CD4-positive, alpha-beta T cell treated with Interleukin-21 for 1 hour (primary cell): Measurements from ENCODE around the gene GATAD2B.

ENCODE experiments used
- DNase-seq: peaks from one replicate; pipeline ENCODE4 v3.0.0-alpha.2; 2020

GATAD2B gene

DNA sequence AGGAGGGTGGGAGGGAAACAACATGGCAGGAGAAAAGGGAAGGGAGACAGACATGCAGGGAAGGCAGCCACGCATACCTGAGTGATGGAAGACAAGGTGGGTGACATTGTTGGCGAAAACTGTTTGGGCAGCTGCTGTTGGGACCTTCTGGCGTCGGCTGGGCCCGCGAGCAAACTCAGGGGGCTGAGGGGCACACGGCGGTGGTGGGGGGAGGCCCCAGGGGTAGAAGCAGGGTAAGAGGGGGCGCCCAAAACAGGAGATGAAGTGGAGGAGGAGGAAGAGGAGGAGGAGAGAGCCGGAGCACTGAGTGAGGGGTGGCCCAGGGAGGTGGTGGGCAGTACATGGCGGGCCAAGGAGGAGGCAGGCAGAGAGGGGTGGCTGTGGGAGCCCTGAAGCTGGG, 28.4 kb upstream of the GATAD2B start:
- DNase-seq = no peak

DNA sequence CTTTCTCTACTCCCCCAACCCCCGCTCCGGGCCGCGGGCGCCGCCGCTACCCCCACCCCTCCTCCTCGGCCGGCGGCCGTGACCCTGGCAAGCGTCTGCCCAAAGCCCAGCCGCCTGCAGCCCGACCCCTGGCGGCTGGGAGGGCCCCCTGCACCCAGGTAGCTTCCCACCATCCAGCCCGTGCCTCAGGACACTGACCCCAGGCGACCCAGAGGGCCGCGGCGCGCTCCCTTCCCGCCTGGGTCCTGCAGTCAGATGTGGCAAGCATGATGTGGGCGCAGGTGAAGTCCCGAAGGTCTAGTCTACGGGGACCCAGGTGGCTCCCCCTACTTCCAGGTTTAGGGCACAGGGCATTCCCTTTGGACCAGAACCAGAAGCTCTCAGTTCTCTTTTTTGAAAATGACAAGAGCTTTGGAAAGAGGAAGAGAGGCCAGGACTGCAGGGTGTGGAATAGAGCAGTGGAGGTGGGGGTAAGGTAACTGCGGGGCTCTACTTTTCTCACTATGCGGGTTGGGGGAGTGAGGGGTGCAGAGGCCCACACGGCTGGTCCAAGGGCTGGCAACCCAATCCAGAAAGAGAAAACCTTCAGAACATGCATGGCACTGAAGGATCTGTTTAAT, 24.0 kb upstream of the GATAD2B start, which contains the start of gene DENND4B:
DENND4B (minus strand) TSS at position 97 of the 620 bp plus-strand sequence. CDS start 2,344 bp downstream, outside the sequence.
- DNase-seq = peak; percentile 81

DNA sequence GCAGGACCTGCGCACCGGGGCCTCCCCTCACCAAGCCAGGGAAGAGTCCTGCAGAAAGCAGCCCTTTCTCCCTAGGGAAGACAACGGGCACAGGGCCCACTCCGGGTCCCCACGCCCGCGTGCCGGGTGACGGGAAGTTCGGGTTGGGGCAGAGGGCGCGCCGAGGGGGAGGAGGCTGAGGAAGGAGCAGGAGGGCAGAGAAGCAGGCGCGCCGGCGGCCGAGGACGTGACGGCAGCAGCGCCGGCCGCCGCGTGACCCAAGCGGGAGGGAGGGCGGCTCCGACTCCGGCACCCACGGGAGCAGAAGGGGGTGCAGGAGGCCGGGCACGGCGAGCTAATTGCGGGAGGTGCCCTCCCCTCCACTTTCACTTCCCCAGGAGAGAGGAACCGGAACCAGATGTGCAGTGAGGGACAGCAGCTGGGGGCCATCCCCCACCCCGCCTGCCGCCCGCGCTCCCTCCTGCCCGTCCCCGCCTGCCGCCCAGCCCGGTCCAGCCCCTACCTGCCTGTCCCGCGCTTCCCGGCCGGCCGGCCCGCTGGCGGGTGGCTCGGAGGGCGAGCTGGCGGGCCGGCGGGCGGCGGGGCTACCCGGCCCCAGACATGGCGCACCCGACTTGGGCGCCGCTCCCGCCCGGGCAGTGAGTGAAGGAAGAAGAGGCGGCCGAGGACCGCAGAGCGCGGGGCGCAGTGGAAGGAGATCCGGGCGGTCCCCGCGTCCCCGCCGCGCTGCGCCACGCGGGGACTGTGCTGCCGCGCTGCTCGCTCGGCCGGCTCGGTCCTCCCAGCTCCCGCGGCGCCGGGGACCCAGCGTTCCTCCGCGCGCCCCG, 23.2 kb upstream of the GATAD2B start:
- DNase-seq = peak; percentile 86

DNA sequence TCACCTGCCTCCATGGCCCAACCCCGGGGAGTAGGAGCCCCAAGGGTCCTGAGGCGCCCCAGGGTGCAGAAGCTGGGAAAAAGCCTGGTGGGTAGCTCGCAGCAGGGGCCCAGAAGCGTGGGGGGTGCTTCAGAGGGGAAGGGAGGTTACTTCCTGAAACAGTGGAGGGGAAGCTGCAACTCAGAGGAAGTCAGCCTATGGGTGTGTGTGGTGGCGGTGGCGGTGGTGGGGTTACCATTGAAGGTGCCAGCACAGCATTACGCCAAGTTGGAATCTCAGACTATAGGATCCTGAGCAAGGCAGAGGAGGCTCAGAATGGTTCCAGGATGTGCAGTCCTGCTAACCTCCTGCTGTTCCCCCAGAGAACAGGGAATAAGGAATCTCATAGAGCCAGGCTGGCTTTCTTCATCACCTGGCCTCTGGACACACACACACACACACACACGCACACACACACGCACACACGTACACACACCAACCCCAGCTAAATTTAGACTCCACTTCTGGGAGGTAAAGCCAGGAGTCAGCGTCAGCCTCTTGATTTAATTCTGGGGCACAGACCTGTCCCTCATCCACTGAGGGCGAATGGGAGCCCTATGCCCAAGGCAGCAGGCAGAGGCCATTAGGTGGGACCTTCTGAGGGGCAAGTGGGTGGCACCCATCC, 22.5 kb upstream of the GATAD2B start:
- DNase-seq = peak; percentile 88

DNA sequence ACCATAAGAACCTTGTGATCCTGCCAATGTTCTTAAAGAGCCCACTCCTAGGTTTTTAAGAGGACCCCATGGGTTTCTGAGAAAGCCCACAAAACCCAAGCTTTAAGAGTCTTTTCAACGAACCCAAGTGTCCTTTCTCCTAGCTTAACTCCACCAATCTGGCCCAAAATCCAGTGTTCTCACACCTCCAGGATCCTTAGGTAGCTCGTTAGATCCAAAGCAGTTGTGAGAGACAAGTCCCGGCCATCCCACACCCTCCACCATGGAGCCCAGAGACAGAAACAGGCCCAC, 22.0 kb upstream of the GATAD2B start:
- DNase-seq = no peak

DNA sequence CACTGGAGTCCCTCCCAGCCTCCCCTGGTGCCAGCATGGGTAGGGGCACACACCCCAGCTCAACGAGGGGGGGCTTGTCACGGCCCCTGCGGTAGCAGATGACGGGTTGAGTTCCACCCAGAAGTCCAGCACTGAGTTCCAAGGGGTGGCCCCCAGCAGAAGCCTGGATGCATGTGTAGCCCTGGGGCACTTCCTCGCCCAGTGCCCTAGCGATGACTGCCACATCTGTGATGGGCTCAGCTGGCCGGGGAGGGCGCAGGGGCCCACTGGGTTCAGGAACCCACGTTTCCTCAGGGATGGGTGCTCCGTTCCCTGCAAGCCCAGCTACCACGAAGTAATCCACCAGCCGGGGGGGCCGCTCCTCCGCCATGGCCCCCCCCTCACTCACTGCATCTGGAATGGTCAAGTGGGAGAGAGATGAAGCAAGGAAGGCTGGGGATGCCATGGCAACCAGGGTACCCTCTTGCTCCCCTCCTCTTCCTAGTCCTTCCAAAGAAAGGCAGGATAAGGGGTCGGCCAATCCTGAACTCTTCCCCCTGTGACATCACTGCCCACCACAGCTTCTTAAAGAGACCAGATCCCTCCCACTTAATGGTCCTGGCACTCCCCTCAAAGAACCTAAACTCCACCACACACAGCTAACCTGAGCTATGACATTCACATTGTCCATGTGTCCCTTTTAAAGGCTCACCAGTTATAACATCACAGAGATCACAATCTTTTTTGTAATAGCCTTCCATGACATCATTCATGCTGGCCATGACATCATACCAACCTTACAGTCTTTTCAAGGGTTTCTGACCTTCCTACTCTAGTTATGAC, 21.4 kb upstream of the GATAD2B start:
- peak; percentile 56 for DNase-seq

DNA sequence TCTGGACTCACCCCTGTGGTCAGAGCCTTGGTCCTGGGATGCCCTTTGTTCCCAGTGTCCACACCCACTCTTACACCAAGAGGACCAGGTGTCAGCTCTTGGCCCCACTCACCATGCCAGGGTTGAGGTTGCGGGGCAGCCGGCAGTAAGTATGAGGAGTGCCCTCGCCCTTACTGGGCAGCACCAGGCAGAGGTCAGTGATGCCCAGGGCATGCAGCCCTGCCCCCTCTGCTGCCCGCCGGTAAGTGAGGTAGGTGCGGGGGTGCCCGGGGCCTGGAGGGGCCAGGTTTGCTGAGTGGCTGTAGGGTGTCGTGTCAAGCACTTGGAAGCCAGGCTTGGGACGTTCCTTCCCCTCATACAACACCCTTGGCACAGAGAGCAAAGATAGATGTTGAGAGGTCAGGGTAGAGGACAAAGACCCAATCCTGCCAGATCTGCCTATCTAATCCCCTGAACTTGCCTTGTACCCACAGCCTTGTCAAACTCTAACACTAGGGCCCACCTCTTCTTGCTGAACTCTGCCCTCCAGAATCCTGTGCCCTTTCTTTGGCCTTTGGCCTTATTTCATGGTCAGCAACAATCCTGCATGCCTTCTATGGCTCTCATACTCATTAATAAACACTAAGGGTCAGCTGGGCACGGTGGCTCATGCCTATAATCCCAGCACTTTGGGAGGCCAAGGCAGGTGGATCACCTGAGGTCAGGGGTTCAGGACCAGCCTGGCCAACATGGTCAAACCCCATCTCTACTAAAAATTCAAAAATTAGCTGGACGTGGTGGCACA, 20.2 kb upstream of the GATAD2B start:
- DNase-seq = no peak

DNA sequence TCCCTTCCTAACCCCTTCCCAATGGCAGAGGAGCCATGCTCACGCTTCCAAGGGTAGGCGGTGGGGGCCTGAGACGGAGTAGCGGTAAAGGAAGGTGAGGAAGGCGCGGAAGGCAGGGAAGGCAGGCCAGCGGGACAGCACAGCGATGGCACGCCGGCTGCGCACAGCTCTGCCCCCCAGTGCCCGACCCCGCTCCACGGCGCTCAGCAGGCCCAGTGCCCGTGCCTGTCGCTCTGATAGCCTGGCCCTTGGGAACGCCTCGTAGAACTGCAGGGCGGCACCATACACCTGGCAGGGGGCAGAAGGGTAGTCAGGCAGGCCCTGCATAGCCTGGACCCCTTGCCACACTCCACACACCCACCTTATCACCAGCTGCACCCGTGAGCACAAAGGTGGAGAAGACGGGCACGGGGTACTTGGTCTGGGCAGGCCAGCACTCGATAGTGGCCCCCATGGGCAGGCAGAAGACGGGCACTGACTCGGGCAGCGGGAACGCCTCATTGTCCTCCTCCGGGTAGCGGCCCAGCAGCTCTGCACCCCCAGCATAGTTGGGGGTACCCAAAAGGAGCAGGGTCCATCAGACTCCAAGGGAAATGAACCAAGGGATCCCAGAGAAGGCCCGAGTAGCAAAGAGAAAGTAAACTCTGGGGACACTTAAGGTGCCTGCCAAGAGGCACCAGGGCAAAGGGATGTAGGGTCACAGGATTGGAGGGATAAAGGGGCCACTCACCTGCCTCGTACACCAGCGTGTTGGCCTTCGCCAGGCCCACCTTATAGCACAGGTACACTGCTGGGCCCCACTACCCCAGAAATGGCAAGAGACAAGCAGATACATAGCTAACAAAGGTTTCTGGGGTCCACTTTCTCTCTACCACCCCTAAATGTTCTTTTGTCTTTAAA, 19.3 kb upstream of the GATAD2B start:
- DNase-seq = no peak

DNA sequence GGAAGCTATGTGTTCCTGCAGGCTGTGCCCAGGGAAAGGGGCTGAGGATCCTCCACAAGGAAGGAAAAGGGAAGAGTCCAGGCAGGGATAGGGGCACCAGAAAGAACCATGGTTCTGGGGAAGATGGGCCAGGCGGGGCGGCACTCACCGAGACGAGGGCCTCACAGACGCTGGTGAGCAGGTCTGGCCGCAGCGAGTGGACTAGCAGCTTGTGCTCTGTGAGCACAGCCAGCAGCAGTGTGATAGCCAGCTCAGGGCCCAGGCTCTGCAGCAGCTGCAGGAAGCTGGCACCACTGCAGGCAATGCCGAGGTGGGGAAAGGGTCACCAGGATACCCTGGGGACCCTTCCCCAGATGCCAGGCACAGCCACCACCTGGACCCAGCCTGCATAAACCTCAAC, 18.0 kb upstream of the GATAD2B start:
- no peak for DNase-seq

DNA sequence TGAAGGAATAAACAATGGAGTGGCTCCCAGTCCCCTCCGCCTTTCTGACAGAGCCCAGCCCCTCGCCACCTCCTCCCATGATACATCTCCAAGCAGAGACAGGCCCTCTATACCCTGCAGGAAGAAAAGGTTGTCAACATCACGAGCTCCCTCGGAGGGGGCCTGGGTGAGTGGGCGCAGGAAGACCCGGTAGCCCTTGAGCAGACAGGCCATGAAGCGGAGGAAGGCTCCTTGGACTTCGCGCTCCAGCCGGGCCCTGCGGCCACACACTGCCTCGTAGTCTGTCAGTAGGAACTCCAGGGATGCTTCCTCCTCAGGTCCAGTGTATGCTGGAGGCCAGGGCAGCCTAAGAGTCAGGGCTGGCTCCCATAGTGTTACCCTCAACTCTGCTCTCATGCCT, 16.7 kb upstream of the GATAD2B start:
- no peak for DNase-seq

DNA sequence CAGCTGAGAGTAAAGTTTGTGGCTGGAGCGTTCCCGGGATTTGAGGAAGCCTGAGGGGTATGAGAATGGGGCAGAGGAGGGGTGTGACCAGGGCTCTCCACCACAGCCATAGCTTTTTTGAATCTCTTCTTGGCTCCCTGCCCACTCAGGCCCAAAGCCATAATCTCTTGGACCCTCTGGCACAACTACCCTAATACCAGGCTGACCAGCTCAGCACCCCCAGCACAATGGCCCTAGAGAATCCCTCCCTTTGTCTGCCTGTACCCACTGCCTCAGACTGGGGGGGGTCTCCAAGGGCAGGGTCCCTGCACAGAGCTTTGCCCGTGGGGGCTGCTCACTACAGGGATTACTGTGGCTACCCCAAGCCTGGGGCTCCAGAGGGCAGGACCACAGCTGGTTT, 16.2 kb upstream of the GATAD2B start:
- DNase-seq = no peak

DNA sequence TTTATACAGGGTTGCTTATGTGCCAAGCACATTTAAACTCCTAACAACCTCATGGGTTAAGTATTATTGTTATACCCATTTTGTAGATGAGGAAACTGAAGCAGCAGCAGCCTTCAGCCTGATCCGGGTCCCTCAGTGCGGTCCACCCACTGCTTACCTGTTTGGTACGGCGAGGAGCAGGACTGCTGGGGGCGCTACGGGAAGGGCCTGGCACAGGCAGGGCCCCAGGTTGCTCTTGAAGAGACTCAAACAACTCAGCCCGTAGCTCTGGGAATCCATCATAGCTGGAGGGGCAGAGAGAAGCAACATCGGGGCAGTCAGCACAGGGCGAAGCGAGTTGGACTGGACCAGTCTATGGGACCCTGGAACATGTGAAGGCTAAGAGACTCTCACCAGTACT, 14.6 kb upstream of the GATAD2B start:
- DNase-seq = no peak

DNA sequence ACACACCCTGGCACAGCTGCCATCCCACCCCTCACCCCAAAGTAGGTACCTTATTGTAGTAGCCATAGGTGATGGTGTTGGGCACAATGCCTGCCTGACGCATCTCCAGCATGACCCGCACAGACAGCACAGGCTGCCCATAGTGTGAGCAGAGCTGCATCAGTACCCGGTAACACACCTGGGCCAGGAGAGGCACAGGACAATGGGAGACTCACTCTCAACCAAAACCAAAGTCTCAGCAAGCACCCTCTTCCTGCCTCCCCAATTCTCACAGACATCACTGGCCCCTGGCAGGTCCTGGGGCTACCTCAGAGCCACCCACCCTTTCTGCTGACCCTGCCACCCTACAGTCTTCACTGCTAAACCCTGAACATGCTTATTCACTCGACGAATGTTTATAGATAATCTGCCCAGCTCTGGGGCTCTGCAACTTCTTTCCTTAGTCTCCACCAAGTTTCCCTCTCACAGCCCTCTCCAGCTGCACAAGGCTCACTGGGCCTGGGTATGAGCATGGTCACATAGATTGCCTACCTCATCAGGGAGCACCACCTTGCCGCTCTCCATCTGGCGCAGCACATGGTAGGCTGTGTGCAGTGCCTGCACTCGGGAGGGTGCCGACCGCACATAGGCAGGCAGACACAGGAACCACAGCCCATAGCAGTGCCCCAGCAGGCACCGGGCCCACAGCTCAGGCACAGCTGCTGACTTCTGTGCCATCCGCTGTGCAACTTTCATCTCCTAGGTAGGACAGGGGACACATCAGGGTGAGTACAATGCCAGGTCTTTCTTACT, 13.4 kb upstream of the GATAD2B start:
- no peak for DNase-seq

DNA sequence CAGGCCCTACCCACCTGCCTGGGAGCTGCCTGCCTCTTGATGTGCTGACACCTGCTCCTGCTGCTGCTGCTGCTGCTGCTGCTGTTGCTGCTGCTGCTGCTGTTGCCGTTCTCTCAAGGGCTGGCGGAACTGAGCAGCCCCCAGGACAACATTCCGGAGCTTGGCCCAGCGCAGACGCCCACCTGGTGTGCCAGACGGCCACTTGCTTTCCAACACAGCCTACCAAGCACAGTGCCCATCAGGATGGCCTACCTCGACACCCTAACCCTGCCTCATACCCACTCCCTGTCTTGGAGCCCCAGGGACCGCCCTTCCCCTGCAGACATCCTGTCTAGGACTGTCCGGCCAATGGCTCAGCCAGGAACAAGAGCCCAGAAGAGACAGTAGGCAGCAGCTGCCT, 12.0 kb upstream of the GATAD2B start:
- DNase-seq = no peak

DNA sequence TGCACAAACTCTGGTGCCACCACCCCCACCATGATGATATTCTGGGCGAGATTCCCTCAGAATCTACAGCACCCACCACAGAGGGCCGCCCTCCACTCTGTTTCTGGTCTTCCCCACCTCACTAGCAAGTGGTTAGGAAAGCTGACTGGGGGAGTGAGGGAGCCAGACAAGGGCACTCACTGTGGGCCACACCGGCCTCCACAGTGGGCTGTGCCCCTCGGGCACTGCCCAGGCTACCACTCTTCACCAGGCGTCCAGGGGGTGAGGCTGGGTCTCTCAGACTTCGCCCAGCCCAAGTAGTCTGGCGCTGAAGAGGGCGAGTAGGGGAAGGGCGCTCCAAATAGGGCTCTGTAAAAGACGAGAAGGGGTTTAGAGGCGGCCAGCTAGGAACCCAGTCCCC, 11.2 kb upstream of the GATAD2B start:
- DNase-seq = no peak

DNA sequence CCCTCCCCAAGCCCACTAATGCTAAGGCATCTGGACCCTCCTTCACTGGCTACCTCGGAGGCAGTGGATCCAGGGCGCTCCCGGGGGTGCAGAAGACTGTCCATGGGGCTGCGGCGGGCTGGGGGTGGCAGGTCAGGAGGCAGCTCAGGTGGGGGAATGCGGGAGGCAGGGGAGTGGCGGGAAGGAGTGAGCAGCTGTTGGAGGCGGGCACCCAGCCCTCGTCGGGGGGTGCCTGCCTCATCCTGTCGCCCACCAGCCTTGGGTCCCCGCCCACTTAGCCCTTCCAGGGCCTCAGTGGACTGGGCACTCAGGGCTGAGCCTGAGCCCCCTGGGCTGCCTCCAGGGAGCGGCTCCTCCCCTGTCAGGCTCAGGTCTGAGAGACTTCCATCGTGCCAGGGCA, 10.7 kb upstream of the GATAD2B start:
- no peak for DNase-seq

DNA sequence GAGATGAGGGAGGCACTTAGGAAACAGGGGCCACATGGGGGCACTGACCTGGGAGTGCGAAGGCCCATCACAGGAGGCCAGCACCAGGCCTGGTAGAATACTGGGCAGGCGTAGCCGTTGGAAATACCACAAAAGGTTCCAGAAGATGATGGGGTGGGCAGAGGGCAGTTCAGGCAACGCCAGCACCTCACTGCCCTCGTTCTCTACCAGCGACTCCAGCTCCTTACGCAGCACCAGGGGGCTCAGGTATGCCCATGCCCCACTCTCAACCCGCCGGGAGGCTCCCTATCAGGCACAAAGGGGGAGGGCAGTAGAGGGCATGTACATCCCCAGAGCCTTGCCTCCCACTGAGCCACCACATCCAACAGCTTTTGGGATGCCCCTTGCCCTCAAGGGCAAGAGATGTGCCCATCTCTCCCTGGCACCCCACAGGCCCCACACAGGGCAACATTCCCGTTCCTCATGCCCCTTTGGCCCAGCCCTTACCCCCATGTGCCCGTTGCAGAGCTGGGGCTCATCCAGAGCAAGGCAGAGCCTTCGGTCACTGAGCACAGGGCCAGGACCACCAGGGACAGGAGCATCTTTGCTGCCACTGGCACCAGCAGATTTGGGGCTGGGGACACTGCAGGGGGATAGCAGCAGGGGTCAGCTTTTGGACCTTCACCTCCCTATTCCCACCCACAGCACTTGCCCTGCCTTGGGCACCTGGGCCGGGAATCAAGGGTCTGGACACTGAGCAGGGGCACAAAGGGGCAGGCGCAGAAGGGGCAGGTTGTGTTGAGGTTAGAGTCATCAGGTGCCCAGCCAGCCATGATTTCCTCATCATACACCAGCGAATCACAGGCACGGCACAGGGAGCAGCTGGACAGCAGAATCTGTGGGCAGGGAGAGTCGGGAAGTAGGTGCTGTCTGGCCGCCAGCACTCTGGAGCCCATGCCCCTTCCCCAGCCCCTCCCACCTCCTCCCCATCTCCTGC, 9.7 kb upstream of the GATAD2B start:
- no peak for DNase-seq

DNA sequence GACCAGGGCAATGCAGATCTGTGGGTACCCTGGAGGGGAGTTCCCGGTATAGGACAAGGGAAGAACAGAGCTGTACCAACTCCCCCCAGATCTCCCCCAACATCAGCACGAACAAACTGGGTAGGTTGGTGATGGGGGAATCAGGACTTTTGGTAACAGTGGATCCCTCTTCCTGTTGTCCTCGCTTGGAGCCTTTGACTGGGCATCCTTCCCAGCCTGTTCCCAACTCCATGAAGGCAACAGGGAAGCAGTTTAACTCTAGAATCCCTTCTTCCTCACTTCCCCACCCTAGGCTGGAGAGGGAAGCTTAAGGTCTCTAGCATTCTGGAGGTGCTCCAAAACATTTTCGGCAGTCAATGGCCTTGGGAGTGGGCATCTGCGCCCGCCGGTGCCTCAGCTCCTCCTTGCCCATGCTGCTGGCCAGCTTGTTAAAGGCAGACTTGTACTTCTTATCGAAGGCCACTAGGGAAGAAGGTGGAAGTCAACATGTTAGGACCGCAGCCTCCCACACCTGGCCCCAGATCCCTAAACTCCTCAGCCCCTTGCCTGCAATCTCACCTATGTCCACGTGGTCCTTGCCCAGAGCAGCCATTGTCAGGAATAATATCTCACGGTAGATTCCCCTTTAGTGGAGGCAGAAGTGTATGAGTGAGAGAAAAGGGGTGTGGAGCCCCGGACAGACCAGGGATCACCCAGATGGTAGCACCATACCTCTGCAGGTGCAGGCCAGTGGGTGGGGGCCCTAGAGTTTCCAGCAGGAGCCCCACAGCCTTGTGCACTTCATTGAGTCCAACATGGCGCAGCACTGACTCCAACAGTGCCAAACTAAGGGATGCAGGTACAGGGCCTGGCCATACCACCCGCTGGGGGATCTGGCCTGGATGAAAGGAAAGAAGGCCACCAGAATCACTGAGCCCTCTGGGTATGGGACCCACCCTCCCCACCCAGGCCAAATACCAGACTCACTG, 7.5 kb upstream of the GATAD2B start:
- no peak for DNase-seq
